ENCODE measurements around the gene COBL. TPM values are rescaled to one million over a fixed set of nuclear protein-coding genes. Genes with fewer than 3 reads are reported as not detected.

The COBL gene
- total and polyA plus RNA-seq, 2 of the 4 experiments (the other 2 are of a cell fraction) = under 0.01 TPM; not detected in 1

- no peak overlapping the region for H3K4ac ChIP-seq (ENCODE audit: low read depth, low read length)
- H3K36me3 ChIP-seq (ENCODE audit: control insufficient read depth, insufficient read depth, low read length) = no peaks in the 10 kb centered on the region
- dilution Hi-C loops (cut with HindIII; ENCODE audit: low sequenced_read_pairs, unreplicated experiment) = no loop called here
- 0 out of 2 replicates have a peak, but pooled peaks cover 3% of the 10 kb centered on the region for H4K20me1 ChIP-seq (ENCODE audit: insufficient read depth, low read length)
- H2BK20ac ChIP-seq (ENCODE audit: low read depth, low read length) = no peak overlapping the region
- no peak overlapping the region for H2AK5ac ChIP-seq (ENCODE audit: low read depth, low read length)
- H3K18ac ChIP-seq (ENCODE audit: low read depth, low read length) = no peak overlapping the region
- ATAC-seq (ENCODE audit: low read depth) (no peak; the same call in 1 of the 2 replicates), DNase-seq (peak; percentile 28)
- no peak overlapping the region for H4K8ac ChIP-seq (ENCODE audit: low read depth in 2 of 2, low read length in 2 of 2)
- H3K9me1 ChIP-seq (ENCODE audit: insufficient read depth, low read length) = no peaks in the 10 kb centered on the region
- no peak for TF ChIP-seq MXI1 (IDR thresholded peaks at IDR 0.05; ENCODE audit: borderline replicate concordance, low read depth, low read length)
- no peak for TF ChIP-seq BHLHE40 (IDR thresholded peaks at IDR 0.05; ENCODE audit: low read depth, low read length)
- TF ChIP-seq USF2 (IDR thresholded peaks at IDR 0.05; ENCODE audit: low read depth, low read length) = no peak
- no peak for TF ChIP-seq POLR2A (IDR thresholded peaks at IDR 0.05; ENCODE audit: low read depth, low read length)
- TF ChIP-seq RCOR1 (IDR thresholded peaks at IDR 0.05; ENCODE audit: insufficient replicate concordance, low read length) = no peak
- TF ChIP-seq CTCF (conservative IDR thresholded peaks at IDR 0.05; ENCODE audit: low read depth, low read length) = no peak
- no peak for TF ChIP-seq NFE2L2 (IDR thresholded peaks at IDR 0.05; ENCODE audit: low read depth, low read length)
- TF ChIP-seq SMC3 (IDR thresholded peaks at IDR 0.05; ENCODE audit: low read depth, low read length) = no peak
- in situ Hi-C loops (cut with MboI; ENCODE audit: low sequenced_read_pairs) = no loop called here
- H3K27ac ChIP-seq (ENCODE audit: insufficient read depth, low read length) = no peak overlapping the region
- H3K4me2 ChIP-seq (ENCODE audit: low read depth, low read length) = no peak overlapping the region
- intact Hi-C loops (cut with micrococcal nuclease) = no loop called here
- no peaks in the 10 kb centered on the region for H3K9me3 ChIP-seq (ENCODE audit: control insufficient read depth, insufficient read depth, low read length)
- no peaks in the 10 kb centered on the region for H3K4me1 ChIP-seq (ENCODE audit: control insufficient read depth, insufficient read depth, low read length)
- no peak overlapping the region for H4K5ac ChIP-seq (ENCODE audit: low read depth, low read length)
- peaks cover 15% of the 10 kb centered on the region for H3K27me3 ChIP-seq (ENCODE audit: control insufficient read depth, insufficient read depth, low read length)
- BruUV-seq (replicated peaks) = no TSS peak
- POLR2A ChIA-PET (ENCODE audit: unreplicated experiment) = no interaction called here
- no peak overlapping the region for H2AFZ ChIP-seq (replicated peaks; ENCODE audit: low read length, poor library complexity)
- H3K56ac ChIP-seq (ENCODE audit: extremely low read depth, insufficient read depth, low read length) = no peak overlapping the region
- CTCF ChIA-PET = no interaction called here
- no peak overlapping the region for H3K9ac ChIP-seq (ENCODE audit: low read depth, low read length)
- H2BK15ac ChIP-seq (ENCODE audit: low read depth, low read length) = no peak overlapping the region
- no peak overlapping the region for H4K91ac ChIP-seq (ENCODE audit: insufficient read depth, low read depth, low read length)
- no peak overlapping the region for H2BK5ac ChIP-seq (ENCODE audit: low read depth, low read length, poor library complexity, severe bottlenecking)
- no peak overlapping the region for H2BK120ac ChIP-seq (ENCODE audit: low read depth, low read length)
- no peak overlapping the region for H3K4me3 ChIP-seq (ENCODE audit: insufficient read depth, low read depth, low read length)
- no peaks in the 10 kb centered on the region for H3K79me1 ChIP-seq (ENCODE audit: low read depth in 1 of 2, low read length in 2 of 2)
- no peak overlapping the region for H3K14ac ChIP-seq (replicated peaks; ENCODE audit: low read depth, low read length)
- WGBS, 2 experiments (ENCODE audit: extremely low coverage in 2 of 2, insufficient read length in 1 of 2) = 81% methylated on average over 9 of the region's 17 CpGs; no CpG with 5 or more reads in 1 of the 2 experiments
- H2AK9ac ChIP-seq (replicated peaks; ENCODE audit: low read depth, low read length, poor library complexity) = no peak overlapping the region
- no peak overlapping the region for H3K23ac ChIP-seq (ENCODE audit: low read depth, low read length)
Observed at GRCh38 chr7:51009716-51010496, 306.7 kb downstream of the COBL start.

All from IMR-90 (cell line).